Esophagus muscularis mucosa (tissue), 3 donors: ENCODE results near the gene FBXO46.

Experiments used
- POLR2A ChIP-seq: fragments of 450-650 bp; IDR thresholded peaks from one replicate; pipeline ENCODE4 v1.6.1; 2017; ENCODE audit warnings: antibody characterized with exemption, moderate library complexity, mild to moderate bottlenecking, low read depth
- POLR2AphosphoS5 ChIP-seq, 2 donors: sonication (generic); formaldehyde crosslinking; IDR thresholded peaks; one replicate each; pipeline ENCODE4 v1.6.1; 2017; ENCODE audit warnings: antibody characterized with exemption in 2 of 2
- TF ChIP-seq, protein P1 (sequence below), 3 experiments: fragments of 200-600 bp in 2 of 3; fragments of 450-650 bp in 1 of 3; sonication (generic) in 2 of 3; IDR thresholded peaks; one replicate each; pipeline ENCODE4 v1.5.1; 2017 to 2019; ENCODE audit warnings: antibody characterized with exemption in 3 of 3, mild to moderate bottlenecking in 2 of 3, moderate library complexity in 1 of 3

DNA sequence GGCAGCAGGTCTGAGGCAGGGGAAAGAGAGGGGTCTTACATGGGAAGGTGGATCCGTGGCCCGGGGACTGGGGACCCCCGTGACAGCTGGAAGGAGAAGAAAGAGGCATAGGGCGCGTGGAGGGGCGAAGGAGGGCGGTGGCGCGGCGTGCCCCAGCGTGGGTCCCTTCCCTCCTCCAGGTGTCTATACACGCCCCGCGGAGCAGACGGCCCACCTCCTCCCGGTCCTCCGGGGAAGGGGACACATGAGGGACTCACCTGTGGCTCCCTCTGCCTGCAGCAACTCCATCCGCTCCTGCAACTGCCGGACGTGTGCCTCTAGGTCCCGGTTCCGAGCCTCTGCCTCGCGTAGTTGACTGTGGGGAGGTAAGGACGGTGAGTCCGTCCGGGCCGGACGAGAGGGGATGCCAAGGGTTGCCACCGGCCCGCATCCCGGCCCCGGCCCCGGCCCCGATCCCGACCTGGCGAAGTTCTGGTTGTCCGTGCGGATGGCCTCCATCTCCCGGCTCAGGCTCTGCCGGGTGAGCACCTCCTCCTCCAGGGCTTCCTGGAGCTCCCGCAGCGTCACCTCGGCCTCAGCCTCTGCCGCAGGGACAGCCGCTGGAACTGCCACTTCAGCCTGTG is 40.7 kb upstream of the FBXO46 start:
- no peak for TF ChIP-seq POLR2A
- TF ChIP-seq, protein P1, sequence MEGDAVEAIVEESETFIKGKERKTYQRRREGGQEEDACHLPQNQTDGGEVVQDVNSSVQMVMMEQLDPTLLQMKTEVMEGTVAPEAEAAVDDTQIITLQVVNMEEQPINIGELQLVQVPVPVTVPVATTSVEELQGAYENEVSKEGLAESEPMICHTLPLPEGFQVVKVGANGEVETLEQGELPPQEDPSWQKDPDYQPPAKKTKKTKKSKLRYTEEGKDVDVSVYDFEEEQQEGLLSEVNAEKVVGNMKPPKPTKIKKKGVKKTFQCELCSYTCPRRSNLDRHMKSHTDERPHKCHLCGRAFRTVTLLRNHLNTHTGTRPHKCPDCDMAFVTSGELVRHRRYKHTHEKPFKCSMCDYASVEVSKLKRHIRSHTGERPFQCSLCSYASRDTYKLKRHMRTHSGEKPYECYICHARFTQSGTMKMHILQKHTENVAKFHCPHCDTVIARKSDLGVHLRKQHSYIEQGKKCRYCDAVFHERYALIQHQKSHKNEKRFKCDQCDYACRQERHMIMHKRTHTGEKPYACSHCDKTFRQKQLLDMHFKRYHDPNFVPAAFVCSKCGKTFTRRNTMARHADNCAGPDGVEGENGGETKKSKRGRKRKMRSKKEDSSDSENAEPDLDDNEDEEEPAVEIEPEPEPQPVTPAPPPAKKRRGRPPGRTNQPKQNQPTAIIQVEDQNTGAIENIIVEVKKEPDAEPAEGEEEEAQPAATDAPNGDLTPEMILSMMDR (IDR thresholded peaks at IDR 0.05): no peak
- TF ChIP-seq POLR2AphosphoS5 (IDR thresholded peaks at IDR 0.05): no peak
